Motor neuron (in vitro differentiated cells): ENCODE results near the gene LCA5. TPM values are rescaled to one million over a fixed set of nuclear protein-coding genes. Genes with fewer than 3 reads are reported as not detected.
A peak's percentile ranks its signal among the peaks of the same experiment; 100 is the strongest.
"Not testable (repeated sequence)": the region's sequence is repeated elsewhere in the genome, so short reads cannot be mapped to it uniquely, and the experiment has no call there.

Experiments
- ATAC-seq, 8 experiments: fragments of 200-7000 bp; cut with Tn5 transposase; replicated peaks in 6 of 8; 2 replicates each; pipeline ENCODE4 v1.8.0; 2021; ENCODE audit warnings: mild to moderate bottlenecking in 8 of 8, moderate library complexity in 8 of 8
- H3K27ac ChIP-seq, 2 donors: fragments of 250-450 bp; sonication (Bioruptor Pico); 2 replicates each; pipeline ENCODE4 v1.9.0; 2021; ENCODE audit warnings: antibody characterized with exemption in 2 of 2, mild to moderate bottlenecking in 2 of 2, moderate library complexity in 1 of 2
- H3K4me1 ChIP-seq, 2 donors: fragments of 250-450 bp; sonication (Bioruptor Pico); replicated peaks in 1 of 2; 2 replicates each; pipeline ENCODE4 v1.6.1; 2021; ENCODE audit warnings: antibody characterized with exemption in 2 of 2, mild to moderate bottlenecking in 2 of 2, moderate library complexity in 1 of 2
- H3K4me3 ChIP-seq, 5 donors: fragments of 250-450 bp; sonication (Bioruptor Pico); 2 replicates each; pipeline ENCODE4 v1.9.0; 2021; ENCODE audit warnings: antibody characterized with exemption in 5 of 5, mild to moderate bottlenecking in 5 of 5, moderate library complexity in 4 of 5
- WGBS, 10 experiments: fragments of 450-650 bp; shearing (Covaris generic); methylation state at CpG; one replicate each; pipeline ENCODE4 v1.0.0; 2022; 5-methylcytosine and 5-hydroxymethylcytosine counted together
- in situ Hi-C, 9 experiments: fragments of 400-800 bp; cut with MboI; loops; one replicate each; pipeline ENCODE4 v1.15.0; 2021; ENCODE audit warnings: low sequenced_read_pairs in 9 of 9, low pct_unique_long_range_greater_than_20kb in 2 of 9; ENCODE audit not compliant: unreplicated experiment in 9 of 9
- total RNA-seq, 8 experiments: library from RNA; unstranded; fragments of 300-600 nt; gene quantifications; 2 replicates each; pipeline versions ENCODE4 v1.2.3 to v1.2.4, GENCODE V29; 2022

LCA5 gene
- 10 to 100 TPM in 4 of 8 experiments, 1 to 10 TPM in 4; 3.8 to 24.0 (median 9.7) TPM for total RNA-seq

GRCh38 chr6:79536954-79537747 is at the start of gene LCA5:
TSS of gene LCA5 (minus strand) at chr6:79537430. CDS start at chr6:79518894, 18,536 bp downstream.
- peak within 1 kb of the TSS; percentile 56 to 81 for H3K27ac ChIP-seq
- WGBS, 10 experiments = 0 to 1% (median 0%) methylated on average over 2 to 21 of the region's 56 CpGs; no CpG with 5 or more reads in 2 of the 10 experiments

GRCh38 chr6:79586548-79586947 is 49.3 kb upstream of the LCA5 start:
- no peak overlapping the region for H3K27ac ChIP-seq
- in situ Hi-C loops = loop anchor here in 1 of 9 experiments (25.0 kb wide), 1 partner anchor 276 kb away; no protein-coding TSS in a partner anchor
- peak in 3 of 8 experiments; percentile 74 to 80 (median 77) for ATAC-seq
- H3K4me1 ChIP-seq = no peaks in the 10 kb centered on the region
- no peak overlapping the region for H3K4me3 ChIP-seq

More at GRCh38 chr6:79536954-79537747, at the start of gene LCA5:
- peak within 1 kb of the TSS; percentile 63 to 98 (median 74) for H3K4me3 ChIP-seq
- peaks cover 7 to 23% of the 10 kb centered on the region in 2 donors for H3K4me1 ChIP-seq
- ATAC-seq = peak; percentile 93 to 98 (median 97)
- in situ Hi-C loops = no loop called here

GRCh38 chr6:79584332-79584731 is 47.1 kb upstream of the LCA5 start:
- Histone ChIP-seq H3K4me1 (no peaks in the 10 kb centered on the region), H3K27ac (no peak overlapping the region), H3K4me3 (no peak overlapping the region)
- WGBS, 10 experiments = 33 to 100% (median 86%) methylated on average over 1 to 2 of the region's 2 CpGs; no CpG with 5 or more reads in 3 of the 10 experiments
- ATAC-seq = no peak
- in situ Hi-C loops = loop anchor here in 1 of 9 experiments (25.0 kb wide), 1 partner anchor 278 kb away; no protein-coding TSS in a partner anchor

GRCh38 chr6:79577926-79578325 is 40.7 kb upstream of the LCA5 start:
- ATAC-seq, H3K27ac ChIP-seq, H3K4me3 ChIP-seq, H3K4me1 ChIP-seq: not testable (repeated sequence)
- in situ Hi-C loops = loop anchor here in 1 of 9 experiments (25.0 kb wide), 1 partner anchor 284 kb away; no protein-coding TSS in a partner anchor
- WGBS, 10 experiments = 0 to 100% (median 67%) methylated on average over 1 to 2 of the region's 6 CpGs; no CpG with 5 or more reads in 7 of the 10 experiments

- Histone ChIP-seq H3K27ac (no peak overlapping the region), H3K4me3 (no peak overlapping the region), H3K4me1 (no peaks in the 10 kb centered on the region)
- WGBS, 10 experiments = 50 to 100% (median 89%) methylated on average over 1 of the region's 1 CpG; no CpG with 5 or more reads in 3 of the 10 experiments
- in situ Hi-C loops = loop anchor here in 2 of 9 experiments (25.0 kb wide), 1 partner anchor 288 kb away; no protein-coding TSS in a partner anchor
- peak in 6 of 8 experiments; percentile 31 to 97 (median 86) for ATAC-seq
These were observed 37.5 kb upstream of the LCA5 start for GRCh38 chr6:79574630-79575225.

GRCh38 chr6:79574174-79574573 is 36.9 kb upstream of the LCA5 start:
- no peaks in the 10 kb centered on the region for H3K4me1 ChIP-seq
- no peak overlapping the region for H3K27ac ChIP-seq
- in situ Hi-C loops = loop anchor here in 1 of 9 experiments (25.0 kb wide), 1 partner anchor 288 kb away; no protein-coding TSS in a partner anchor
- ATAC-seq = peak in 1 of 8 experiments; percentile 65
- 64 to 100% (median 93%) methylated on average over 1 of the region's 1 CpG; no CpG with 5 or more reads in 5 of the 10 experiments for WGBS, 10 experiments
- no peak overlapping the region for H3K4me3 ChIP-seq

GRCh38 chr6:79571030-79571367 is 33.8 kb upstream of the LCA5 start:
- peak in 3 of 8 experiments; percentile 12 to 52 (median 30) for ATAC-seq
- in situ Hi-C loops = loop anchor here in 1 of 9 experiments (25.0 kb wide), 1 partner anchor 291 kb away; no protein-coding TSS in a partner anchor
- H3K4me1 ChIP-seq = no peaks in the 10 kb centered on the region
- no peak overlapping the region for H3K4me3 ChIP-seq
- whole genome bisulfite sequencing, 10 experiments = 28 to 100% (median 47%) methylated on average over 1 to 2 of the region's 2 CpGs; no CpG with 5 or more reads in 2 of the 10 experiments
- H3K27ac ChIP-seq = no peak overlapping the region

GRCh38 chr6:79570129-79571029 is 33.1 kb upstream of the LCA5 start:
- peak in 4 of 8 experiments; percentile 24 to 81 (median 62) for ATAC-seq
- no peaks in the 10 kb centered on the region for H3K4me1 ChIP-seq
- H3K4me3 ChIP-seq = no peak overlapping the region
- in situ Hi-C loops = loop anchor here in 1 of 9 experiments (25.0 kb wide), 1 partner anchor 292 kb away; no protein-coding TSS in a partner anchor
- 5 to 83% (median 37%) methylated on average over 1 to 3 of the region's 3 CpGs for WGBS, 10 experiments
- no peak overlapping the region for H3K27ac ChIP-seq

- Histone ChIP-seq H3K27ac (no peak overlapping the region), H3K4me1 (no peaks in the 10 kb centered on the region), H3K4me3 (no peak overlapping the region)
- in situ Hi-C loops = loop anchor here in 1 of 9 experiments (25.0 kb wide), 1 partner anchor 293 kb away; no protein-coding TSS in a partner anchor
- no peak for ATAC-seq
- 36 to 100% (median 98%) methylated on average over 1 to 2 of the region's 2 CpGs; no CpG with 5 or more reads in 4 of the 10 experiments for WGBS, 10 experiments
These were observed 31.8 kb upstream of the LCA5 start for GRCh38 chr6:79568996-79569395.

GRCh38 chr6:79564636-79565035 is 27.4 kb upstream of the LCA5 start:
- in situ Hi-C loops = loop anchor here in 1 of 9 experiments (25.0 kb wide), 1 partner anchor 298 kb away; no protein-coding TSS in a partner anchor
- peak in 1 of 8 experiments; percentile 65 for ATAC-seq
- Histone ChIP-seq H3K27ac (no peak overlapping the region), H3K4me3 (no peak overlapping the region), H3K4me1 (no peaks in the 10 kb centered on the region)
- 0 to 100% (median 80%) methylated on average over 1 to 2 of the region's 2 CpGs for WGBS, 10 experiments

- in situ Hi-C loops = loop anchor here in 1 of 9 experiments (25.0 kb wide), 1 partner anchor 303 kb away; no protein-coding TSS in a partner anchor
- 93 to 100% (median 99%) methylated on average over 1 to 2 of the region's 2 CpGs for WGBS, 10 experiments
- no peaks in the 10 kb centered on the region for H3K4me1 ChIP-seq
- H3K4me3 ChIP-seq = no peak overlapping the region
- no peak overlapping the region for H3K27ac ChIP-seq
- no peak for ATAC-seq
These were observed 22.5 kb upstream of the LCA5 start for GRCh38 chr6:79559706-79560105.
